Activated CD4-positive, alpha-beta T cell treated with anti-CD3 and anti-CD28 coated beads, Interleukin-2, Interleukin-4, amounts not matched to agents 100 ng/mL and 50 ng/mL, durations not matched to agents 16 hours and 8 hours (primary cell): Measurements from ENCODE around the gene DNA2.
A peak's percentile ranks its signal among the peaks of the same experiment; 100 is the strongest.
"Not testable (repeated sequence)": the region's sequence is repeated elsewhere in the genome, so short reads cannot be mapped to it uniquely, and the experiment has no call there.

Source experiments
- DNase-seq: peaks from one replicate; pipeline ENCODE4 v3.0.0-alpha.2; 2020; ENCODE audit warnings: low spot score

The DNA2 gene

DNA sequence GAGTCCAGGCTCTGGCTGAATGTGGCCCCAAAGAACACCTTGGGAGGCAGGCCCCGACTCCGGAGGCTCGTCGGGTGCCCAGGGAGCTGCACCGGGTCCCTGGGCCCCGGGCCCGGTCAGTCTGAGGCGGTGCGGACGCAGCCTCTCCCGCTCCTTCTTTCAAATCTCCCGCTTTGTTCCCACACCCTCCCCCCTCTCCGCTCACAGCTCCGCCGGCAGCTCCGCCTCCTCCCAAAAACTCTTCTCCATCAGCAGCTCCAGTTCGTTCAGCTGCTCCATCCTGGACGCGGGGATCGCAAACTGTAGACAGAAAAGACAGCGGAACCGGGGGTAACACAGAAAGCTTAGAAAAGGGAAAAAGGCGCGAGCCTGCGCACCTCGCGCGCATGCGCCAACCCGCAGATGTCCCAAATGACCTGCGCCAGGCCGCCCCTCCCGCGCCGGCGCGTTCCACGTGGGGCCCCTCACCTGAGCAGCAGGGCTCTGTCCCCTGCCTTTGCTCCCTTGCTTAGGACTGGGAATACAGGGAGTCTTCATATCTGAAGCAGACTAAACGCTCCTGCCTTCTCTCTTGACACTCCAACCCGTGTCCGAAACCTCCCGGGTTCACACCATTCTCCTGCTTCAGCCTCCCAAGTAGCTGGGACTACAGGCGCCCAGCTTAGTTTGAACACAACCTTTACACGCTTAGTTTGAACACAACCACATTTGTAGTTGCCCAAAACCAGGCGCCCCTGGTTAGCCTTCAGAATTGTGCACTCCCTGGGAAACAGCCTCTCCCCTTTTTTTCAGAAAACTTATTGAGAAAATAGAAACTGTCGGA lies at the start of gene DNA2:
Gene DNA2, minus strand, starts transcription at position 388 of the 823 bp plus-strand sequence. Its CDS starts 109 bp downstream, at position 279.
- peak; percentile 88 for DNase-seq

DNA sequence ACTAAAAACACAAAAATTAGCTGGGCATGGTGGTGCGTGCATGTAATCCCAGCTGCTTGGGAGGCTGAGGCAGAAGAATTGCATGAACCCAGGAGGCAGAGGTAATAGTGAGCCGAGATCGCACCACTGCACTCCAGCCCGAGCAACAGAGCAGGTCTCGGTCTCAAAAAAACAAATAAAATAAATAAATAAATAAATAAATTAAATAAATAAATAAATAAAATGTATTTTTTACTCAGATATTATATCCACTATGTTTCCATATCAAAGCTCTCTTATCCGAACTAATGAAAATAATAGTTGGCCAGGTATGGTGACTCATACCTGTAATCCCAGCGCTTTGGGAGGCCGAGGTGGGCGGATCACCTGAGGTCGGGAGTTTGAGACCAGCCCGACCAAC lies 46.8 kb upstream of the DNA2 start:
- DNase-seq, result not testable (repeated sequence)

GRCh38 chr10:68517188-68517587 lies 45.4 kb upstream of the DNA2 start:
- DNase-seq, result no peak

- DNase-seq, result no peak
These were observed 45.0 kb upstream of the DNA2 start for GRCh38 chr10:68516766-68517165.

GRCh38 chr10:68516216-68516615 lies 44.4 kb upstream of the DNA2 start:
- DNase-seq, result not testable (repeated sequence)

DNA sequence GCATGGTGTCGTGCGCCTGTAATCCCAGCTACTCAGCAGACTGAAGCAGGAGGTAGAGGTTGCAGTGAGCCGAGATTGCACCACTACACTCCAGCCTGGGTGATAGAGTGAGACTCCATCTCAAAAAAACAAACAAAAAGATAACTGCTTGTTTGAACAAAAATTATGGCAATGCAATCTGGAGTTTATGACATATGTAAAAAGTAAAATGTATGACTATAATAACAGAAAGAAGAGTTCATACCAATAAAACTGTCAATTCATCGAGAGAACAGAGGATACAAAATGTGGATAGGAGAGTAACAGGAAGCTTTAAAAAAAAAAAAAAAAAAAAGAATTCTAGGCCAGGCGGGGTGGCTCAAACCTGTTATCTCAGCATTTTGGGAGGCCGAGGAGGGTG lies 36.3 kb upstream of the DNA2 start:
- DNase-seq, result no peak

GRCh38 chr10:68506411-68506810 lies 34.6 kb upstream of the DNA2 start:
- DNase-seq, result no peak

GRCh38 chr10:68502846-68503245 lies 31.1 kb upstream of the DNA2 start:
- no peak for DNase-seq

GRCh38 chr10:68501691-68502090 lies 29.9 kb upstream of the DNA2 start:
- no peak for DNase-seq

GRCh38 chr10:68499544-68499943 lies 27.8 kb upstream of the DNA2 start:
- DNase-seq, result no peak

DNA sequence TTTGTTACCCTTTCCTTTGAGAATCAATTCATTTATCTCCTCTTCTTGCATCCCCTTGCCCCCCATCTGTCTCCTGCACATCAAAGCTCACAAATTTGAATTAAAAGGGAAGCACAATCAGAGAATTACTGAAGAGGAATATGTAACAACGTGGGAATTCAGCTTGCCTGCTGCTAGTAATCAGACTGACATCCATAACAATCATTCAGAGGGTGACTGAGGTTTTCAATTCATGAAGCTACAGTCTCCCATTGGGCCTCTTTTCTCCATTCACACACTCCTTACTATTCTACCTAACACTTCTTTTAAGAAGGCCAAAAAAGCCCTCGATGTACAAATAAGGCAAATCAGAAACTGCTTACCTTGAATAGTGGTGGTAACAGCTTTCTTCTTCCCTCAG lies 24.3 kb upstream of the DNA2 start:
- DNase-seq, result no peak

GRCh38 chr10:68492118-68492517 lies 20.3 kb upstream of the DNA2 start:
- DNase-seq, result no peak

- peak; percentile 54 for DNase-seq
These were observed 18.1 kb upstream of the DNA2 start for GRCh38 chr10:68489919-68490318.

DNA sequence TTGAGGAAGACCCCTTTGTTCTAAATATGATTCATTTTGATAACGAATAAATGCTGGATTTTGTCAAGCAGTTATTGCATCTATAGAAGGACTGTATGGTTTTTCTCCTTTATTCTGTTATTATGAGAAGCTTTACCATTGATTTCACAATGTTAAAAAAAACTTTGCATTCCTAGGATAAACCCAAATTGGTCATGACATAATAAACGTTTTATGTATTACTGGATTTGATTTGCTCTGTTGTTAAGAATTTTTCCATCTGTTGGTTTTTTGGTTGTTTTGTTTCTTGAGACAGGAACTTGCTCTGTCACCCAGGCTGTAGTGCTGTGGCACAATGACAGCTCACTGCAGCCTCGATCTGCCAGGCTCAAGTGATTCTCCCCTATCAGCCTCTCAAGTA lies 2.2 kb upstream of the DNA2 start:
- no peak for DNase-seq

- DNase-seq, result peak; percentile 2
These were observed 649 bp downstream of the DNA2 start for GRCh38 chr10:68471063-68471585.

GRCh38 chr10:68470300-68470699 lies 1.5 kb downstream of the DNA2 start:
- no peak for DNase-seq

- DNase-seq, result no peak
These were observed 1.9 kb downstream of the DNA2 start for GRCh38 chr10:68469838-68470237.

- DNase-seq, result not testable (repeated sequence)
These were observed 7.0 kb downstream of the DNA2 start for GRCh38 chr10:68464729-68465128.

DNA sequence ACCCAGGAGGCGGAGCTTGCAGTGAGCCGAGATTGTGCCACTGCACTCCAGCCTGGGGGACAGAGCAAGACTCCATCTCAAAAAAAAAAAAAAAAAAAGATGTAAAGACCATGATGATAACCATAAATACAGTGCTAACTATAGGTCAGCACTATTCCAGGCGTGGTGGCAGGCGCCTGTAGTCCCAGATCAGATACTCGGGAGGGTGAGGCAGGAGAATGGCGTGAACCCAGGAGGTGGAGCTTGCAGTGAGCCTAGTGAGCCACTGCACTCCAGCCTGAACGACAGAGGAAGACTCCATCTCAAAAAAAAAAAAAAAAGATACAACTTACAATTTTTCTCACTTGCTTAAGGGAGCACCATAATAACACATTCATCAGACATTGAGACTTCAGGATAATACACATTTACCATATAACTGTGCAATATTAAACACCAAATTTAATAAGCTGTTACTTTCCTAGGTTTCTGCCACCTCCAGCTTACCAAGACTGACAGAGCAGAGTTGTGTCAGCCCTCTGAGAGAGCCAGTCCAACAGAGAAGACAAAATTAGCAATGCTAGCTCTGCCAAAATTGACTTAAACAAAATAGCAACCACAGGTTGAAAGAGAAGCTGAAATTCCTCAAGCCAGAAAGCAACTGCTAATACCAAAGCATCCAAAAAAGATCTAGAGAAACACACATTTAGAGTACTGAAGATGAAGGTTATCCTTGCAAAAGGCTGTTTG lies 8.2 kb downstream of the DNA2 start:
- DNase-seq, result no peak

- DNase-seq, result no peak
These were observed 9.2 kb downstream of the DNA2 start for GRCh38 chr10:68462536-68462935.

GRCh38 chr10:68461032-68461431 lies 10.7 kb downstream of the DNA2 start:
- DNase-seq, result no peak

DNA sequence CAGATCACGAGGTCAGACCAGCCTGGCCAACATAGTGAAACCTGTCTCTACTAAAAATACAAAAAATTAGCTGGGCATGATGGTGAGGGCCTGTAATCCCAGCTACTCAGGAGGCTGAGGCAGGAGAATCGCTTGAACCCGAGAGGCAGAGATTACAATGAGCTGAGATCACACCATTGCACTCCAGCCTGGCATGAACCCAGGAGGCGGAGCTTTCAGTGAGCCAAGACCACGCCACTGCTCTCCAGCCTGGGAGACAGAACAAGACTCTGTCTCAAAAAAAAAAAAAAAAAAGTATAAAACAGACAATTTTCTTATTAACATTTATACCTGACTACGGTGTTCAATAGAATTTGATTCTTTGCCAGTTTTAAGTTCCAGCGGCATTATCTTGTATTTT lies 22.1 kb downstream of the DNA2 start:
- DNase-seq, result not testable (repeated sequence)

DNA sequence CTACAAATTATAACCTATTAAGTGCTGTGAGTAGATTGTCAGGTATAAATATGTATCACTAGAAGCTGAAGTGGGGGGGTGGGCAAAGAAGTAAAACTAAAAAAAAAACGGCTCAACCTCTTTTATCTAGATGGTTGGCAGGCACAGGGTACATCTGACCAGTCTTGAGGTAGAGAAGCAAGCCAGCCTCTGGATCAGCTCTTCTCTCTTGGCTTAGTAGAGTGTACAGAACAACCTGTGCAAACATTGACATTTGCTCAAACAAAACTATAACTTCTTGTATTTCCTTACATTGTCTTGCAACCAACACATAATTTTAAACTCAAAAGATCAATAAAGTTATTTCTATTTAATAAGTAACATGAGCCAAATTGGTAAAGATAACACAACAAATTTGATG lies 25.6 kb downstream of the DNA2 start:
- DNase-seq, result no peak
